ENCODE data around the gene BEX3.
"Not testable (repeated sequence)": the region's sequence is repeated elsewhere in the genome, so short reads cannot be mapped to it uniquely, and the experiment has no call there.

The BEX3 gene

GRCh38 chrX:103356130-103356798 is 20.1 kb upstream of the BEX3 start, which contains the start of gene TCEAL9:
TSS of gene TCEAL9 (plus strand) at chrX:103356506. CDS start at chrX:103357685, 1,179 bp downstream.
- TF ChIP-seq SPI1 (IDR thresholded peaks at IDR 0.05; ENCODE audit: borderline replicate concordance, low read depth) (no peak), GABPA (IDR thresholded peaks at IDR 0.05; ENCODE audit: low read depth) (no peak), REST (IDR thresholded peaks at IDR 0.05; ENCODE audit: insufficient replicate concordance, low read depth) (no peak), CTCF (IDR thresholded peaks at IDR 0.05; ENCODE audit: insufficient read depth, low read length) (no peak)
- no peak within 1 kb of the TSS for H3K27ac ChIP-seq (replicated peaks)
- no peak within 1 kb of the TSS for H3K4me3 ChIP-seq (replicated peaks; ENCODE audit: insufficient read depth, low read length)
- no peak for DNase-seq (ENCODE audit: low read depth in 1 of 2, low spot score in 1 of 2)
- peaks cover 14% of the 10 kb centered on the region for H3K27me3 ChIP-seq (ENCODE audit: insufficient read depth, poor library complexity, severe bottlenecking)

GRCh38 chrX:103356858-103357257 is 19.5 kb upstream of the BEX3 start:
- TF ChIP-seq CTCF (IDR thresholded peaks at IDR 0.05; ENCODE audit: insufficient read depth, low read length) (no peak), SPI1 (IDR thresholded peaks at IDR 0.05; ENCODE audit: borderline replicate concordance, low read depth) (no peak), POLR2AphosphoS5 (IDR thresholded peaks at IDR 0.05; ENCODE audit: low read depth) (no peak), GABPA (IDR thresholded peaks at IDR 0.05; ENCODE audit: low read depth) (no peak), REST (IDR thresholded peaks at IDR 0.05; ENCODE audit: insufficient replicate concordance, low read depth) (no peak)
- DNase-seq (ENCODE audit: low read depth in 1 of 2, low spot score in 1 of 2): no peak
- H3K4me3 ChIP-seq (replicated peaks; ENCODE audit: insufficient read depth, low read length): no peak overlapping the region
- H3K27me3 ChIP-seq (ENCODE audit: insufficient read depth, poor library complexity, severe bottlenecking): peaks cover 14% of the 10 kb centered on the region
- no peak overlapping the region for H3K27ac ChIP-seq (replicated peaks)

- Histone ChIP-seq H3K27me3 (ENCODE audit: insufficient read depth, poor library complexity, severe bottlenecking) (peaks cover 14% of the 10 kb centered on the region), H3K4me3 (replicated peaks; ENCODE audit: insufficient read depth, low read length) (no peak overlapping the region)
- TF ChIP-seq REST (IDR thresholded peaks at IDR 0.05; ENCODE audit: insufficient replicate concordance, low read depth): no peak
- TF ChIP-seq SPI1 (IDR thresholded peaks at IDR 0.05; ENCODE audit: borderline replicate concordance, low read depth): no peak
- TF ChIP-seq POLR2AphosphoS5 (IDR thresholded peaks at IDR 0.05; ENCODE audit: low read depth): no peak
- TF ChIP-seq CTCF (IDR thresholded peaks at IDR 0.05; ENCODE audit: insufficient read depth, low read length): no peak
- TF ChIP-seq GABPA (IDR thresholded peaks at IDR 0.05; ENCODE audit: low read depth): no peak
Observed at GRCh38 chrX:103357871-103358270, 18.5 kb upstream of the BEX3 start.

GRCh38 chrX:103359605-103360004 is 16.7 kb upstream of the BEX3 start:
- H3K27me3 ChIP-seq (ENCODE audit: insufficient read depth, poor library complexity, severe bottlenecking): peaks cover 12% of the 10 kb centered on the region
- DNase-seq (ENCODE audit: low read depth in 1 of 2, low spot score in 1 of 2); H3K27ac ChIP-seq (replicated peaks); H3K4me3 ChIP-seq (replicated peaks; ENCODE audit: insufficient read depth, low read length): not testable (repeated sequence)

More at GRCh38 chrX:103357871-103358270, 18.5 kb upstream of the BEX3 start:
- H3K27ac ChIP-seq (replicated peaks): no peak overlapping the region
- no peak for DNase-seq (ENCODE audit: low read depth in 1 of 2, low spot score in 1 of 2)
